Measurements from ENCODE around the gene FABP2.

GRCh38 chr4:119271361-119272085, 50.4 kb downstream of the FABP2 start:
- TF ChIP-seq ATF2 (IDR thresholded peaks at IDR 0.05; ENCODE audit: low read length): no peak
- TF ChIP-seq CEBPB (IDR thresholded peaks at IDR 0.05; ENCODE audit: low read depth, low read length): no peak
- no peak for TF ChIP-seq SIRT6 (IDR thresholded peaks at IDR 0.05; ENCODE audit: low read length)
- TF ChIP-seq SIN3A (conservative IDR thresholded peaks at IDR 0.05 in 1 of 2, IDR thresholded peaks at IDR 0.05 in 1 of 2; ENCODE audit: low read depth in 1 of 2, low read length in 2 of 2): no peak
- TF ChIP-seq SUZ12 (IDR thresholded peaks at IDR 0.05; ENCODE audit: low read length): no peak

Data from H1 (cell line).